H9 (cell line): ENCODE results near the gene HOMER3. TPM values are rescaled to one million over a fixed set of nuclear protein-coding genes. Genes with fewer than 3 reads are reported as not detected.

Experiments
- DNase-seq: peaks from one replicate; pipeline ENCODE4 v3.0.0-alpha.2; 2017
- H2AFZ ChIP-seq: one replicate; pipeline ENCODE4 v1.6.1; 2013; ENCODE audit warnings: mild to moderate bottlenecking, low read length, control low read depth, moderate library complexity
- H2AK5ac ChIP-seq: 2 replicates; pipeline ENCODE4 v1.6.1; 2013; ENCODE audit warnings: low read length, control low read depth, mixed read lengths; ENCODE audit not compliant: insufficient read length
- H2BK120ac ChIP-seq: one replicate; pipeline ENCODE4 v1.6.1; 2013; ENCODE audit warnings: low read depth, mild to moderate bottlenecking, low read length, control low read depth, inconsistent platforms; ENCODE audit not compliant: poor library complexity, severe bottlenecking
- H2BK12ac ChIP-seq: 2 replicates; pipeline ENCODE4 v1.6.1; 2013; ENCODE audit warnings: low read length, control low read depth, mixed read lengths, low read depth; ENCODE audit not compliant: insufficient read length
- H2BK15ac ChIP-seq: 2 replicates; pipeline ENCODE4 v1.6.1; 2013; ENCODE audit warnings: low read depth, low read length, control low read depth
- H2BK20ac ChIP-seq: one replicate; pipeline ENCODE4 v1.6.1; 2013; ENCODE audit warnings: low read depth, mild to moderate bottlenecking, low read length, control low read depth, inconsistent platforms; ENCODE audit not compliant: poor library complexity, severe bottlenecking
- H2BK5ac ChIP-seq: 2 replicates; pipeline ENCODE4 v1.6.1; 2013; ENCODE audit warnings: low read length, control low read depth, mixed read lengths; ENCODE audit not compliant: insufficient read length
- H3K14ac ChIP-seq: 2 replicates; pipeline ENCODE4 v1.6.1; 2013; ENCODE audit warnings: low read length, control low read depth; ENCODE audit not compliant: insufficient read depth
- H3K18ac ChIP-seq: 2 replicates; pipeline ENCODE4 v1.6.1; 2013; ENCODE audit warnings: low read depth, mild to moderate bottlenecking, mixed read lengths, low read length, control low read depth; ENCODE audit not compliant: insufficient read length
- H3K23ac ChIP-seq: 2 replicates; pipeline ENCODE4 v1.6.1; 2013; ENCODE audit warnings: low read length, control low read depth, mixed read lengths, low read depth; ENCODE audit not compliant: insufficient read length
- H3K23me2 ChIP-seq: 2 replicates; pipeline ENCODE4 v1.6.1; 2013; ENCODE audit warnings: low read depth, mild to moderate bottlenecking, mixed read lengths, low read length, control low read depth; ENCODE audit not compliant: insufficient read length, poor library complexity, severe bottlenecking
- H3K27ac ChIP-seq: 2 replicates; pipeline ENCODE4 v1.5.1; 2013; ENCODE audit warnings: low read length, control low read depth, mixed read lengths, low read depth; ENCODE audit not compliant: insufficient read length
- H3K27me3 ChIP-seq: 2 replicates; pipeline ENCODE4 v1.6.1; 2013; ENCODE audit warnings: low read length, control low read depth, inconsistent platforms; ENCODE audit not compliant: insufficient read depth
- H3K4ac ChIP-seq: 2 replicates; pipeline ENCODE4 v1.6.1; 2013; ENCODE audit warnings: low read depth, mild to moderate bottlenecking, control low read depth, inconsistent platforms, low read length, moderate library complexity
- H3K4me1 ChIP-seq: 2 replicates; pipeline ENCODE4 v1.6.1; 2013; ENCODE audit warnings: low read length, control low read depth, inconsistent platforms; ENCODE audit not compliant: insufficient read depth
- H3K4me2 ChIP-seq: 2 replicates; pipeline ENCODE4 v1.6.1; 2013; ENCODE audit warnings: low read length, control low read depth, mixed read lengths; ENCODE audit not compliant: insufficient read length, insufficient read depth
- H3K56ac ChIP-seq: 2 replicates; pipeline ENCODE4 v1.6.1; 2013; ENCODE audit warnings: low read depth, mild to moderate bottlenecking, mixed read lengths, low read length, control low read depth; ENCODE audit not compliant: insufficient read length
- H3K79me1 ChIP-seq: 2 replicates; pipeline ENCODE4 v1.6.1; 2013; ENCODE audit warnings: low read depth, mild to moderate bottlenecking, moderate library complexity, low read length, control low read depth, inconsistent platforms; ENCODE audit not compliant: insufficient read depth, poor library complexity, severe bottlenecking
- H3K79me2 ChIP-seq: 2 replicates; pipeline ENCODE4 v1.6.1; 2013; ENCODE audit warnings: low read length, control low read depth, inconsistent platforms; ENCODE audit not compliant: insufficient read depth
- H3K9ac ChIP-seq: 2 replicates; pipeline ENCODE4 v1.6.1; 2013; ENCODE audit warnings: low read length, control low read depth, mixed read lengths; ENCODE audit not compliant: insufficient read length; ENCODE audit errors: extremely low read depth
- H3K9me3 ChIP-seq: one replicate; pipeline ENCODE4 v1.6.1; 2013; ENCODE audit warnings: low read depth, low read length, inconsistent platforms; ENCODE audit not compliant: control insufficient read depth
- H3T11ph ChIP-seq: one replicate; pipeline ENCODE4 v1.6.1; 2013; ENCODE audit warnings: mild to moderate bottlenecking, low read length, control low read depth, inconsistent platforms
- H4K20me1 ChIP-seq: one replicate; pipeline ENCODE4 v1.6.1; 2013; ENCODE audit not compliant: control insufficient read depth, insufficient read length, insufficient read depth
- H4K5ac ChIP-seq: 2 replicates; pipeline ENCODE4 v1.6.1; 2013; ENCODE audit warnings: low read depth, mild to moderate bottlenecking, mixed read lengths, low read length, control low read depth; ENCODE audit not compliant: insufficient read length
- H4K8ac ChIP-seq: replicated peaks from 2 replicates; pipeline ENCODE4 v1.6.1; 2013; ENCODE audit warnings: low read length, control low read depth, mixed read lengths, low read depth; ENCODE audit not compliant: insufficient read length
- H4K91ac ChIP-seq: 2 replicates; pipeline ENCODE4 v1.6.1; 2013; ENCODE audit warnings: low read depth, mild to moderate bottlenecking, moderate library complexity, mixed read lengths, low read length, control low read depth; ENCODE audit not compliant: insufficient read length
- H3K27ac Mint-ChIP-seq, 3 experiments: 2 replicates in 2 of 3; 3 replicates in 1 of 3; pipeline ENCODE4 v1.8.0; 2020 to 2021; ENCODE audit warnings: mixed read lengths in 3 of 3, mild to moderate bottlenecking in 1 of 3, moderate library complexity in 1 of 3
- H3K27me3 Mint-ChIP-seq: 2 replicates; pipeline ENCODE4 v1.8.0; 2021; ENCODE audit warnings: low read depth, mild to moderate bottlenecking, moderate library complexity, mixed read lengths
- H3K36me3 Mint-ChIP-seq, 3 experiments: 2 replicates in 2 of 3; 3 replicates in 1 of 3; pipeline ENCODE4 v1.8.0; 2020 to 2021; ENCODE audit warnings: low read depth in 3 of 3, mixed read lengths in 3 of 3; ENCODE audit not compliant: insufficient read depth in 1 of 3
- H3K4me1 Mint-ChIP-seq, 2 experiments: 2 replicates each; pipeline ENCODE4 v1.8.0; 2020; ENCODE audit warnings: mixed read lengths in 2 of 2
- H3K4me3 Mint-ChIP-seq, 2 experiments: 2 replicates in 1 of 2; 3 replicates in 1 of 2; pipeline ENCODE4 v1.8.0; 2020 to 2021; ENCODE audit warnings: mild to moderate bottlenecking in 2 of 2, mixed read lengths in 2 of 2, moderate library complexity in 1 of 2
- H3K9me3 Mint-ChIP-seq, 2 experiments: 2 replicates in 1 of 2; 3 replicates in 1 of 2; pipeline ENCODE4 v1.8.0; 2020; ENCODE audit warnings: mild to moderate bottlenecking in 2 of 2, mixed read lengths in 2 of 2, moderate library complexity in 1 of 2
- CTCF ChIP-seq: fragments of 200-600 bp; sonication (generic); conservative IDR thresholded peaks from 3 replicates; pipeline ENCODE4 v1.8.0; 2021; ENCODE audit warnings: antibody characterized with exemption, mild to moderate bottlenecking
- WGBS: extraction: QIAGEN DNeasy Blood & Tissue Kit; methylation state at CpG from one replicate; pipeline ENCODE4 v1.1.7; 2013; ENCODE audit warnings: missing lambda C conversion rate, low lambda C conversion rate, mixed read lengths; ENCODE audit not compliant: insufficient read length; ENCODE audit errors: extremely low coverage; 5-methylcytosine and 5-hydroxymethylcytosine counted together
- total RNA-seq: library from RNA; stranded (reverse); gene quantifications from 2 replicates; pipeline ENCODE4 v1.2.1, GENCODE V29; 2021

Gene HOMER3
- total RNA-seq, 1 experiment from 2014 or later = 20.2 TPM

GRCh38 chr19:18910010-18910409, 31.0 kb downstream of the HOMER3 start:
- Histone ChIP-seq H2AFZ (no peak overlapping the region), H3K27me3 (no peaks in the 10 kb centered on the region), H4K20me1 (no peaks in the 10 kb centered on the region), H3K14ac (no peak overlapping the region), H2AK5ac (no peak overlapping the region), H3K79me1 (no peaks in the 10 kb centered on the region), H4K91ac (no peak overlapping the region), H3K4ac (no peak overlapping the region), H3K4me1 (no peaks in the 10 kb centered on the region), H3K9me3 (no peaks in the 10 kb centered on the region), H3K4me2 (no peak overlapping the region), H3K79me2 (no peaks in the 10 kb centered on the region; the same call in 1 of the 2 replicates), H4K8ac (no peak overlapping the region), H3K23ac (no peak overlapping the region), H3K9ac (no peak overlapping the region), H3K56ac (no peak overlapping the region), H2BK20ac (no peak overlapping the region), H3K27ac (no peak overlapping the region), H2BK5ac (no peak overlapping the region), H2BK15ac (no peak overlapping the region), H3T11ph (no peak overlapping the region), H3K18ac (no peak overlapping the region), H4K5ac (no peak overlapping the region), H3K23me2 (no peaks in the 10 kb centered on the region), H2BK12ac (no peak overlapping the region), H2BK120ac (no peak overlapping the region)
- WGBS = no CpG with 5 or more reads among the region's 10 CpGs
- Mint-ChIP-seq H3K9me3 (no peaks in the 10 kb centered on the region), H3K4me3 (no peak overlapping the region), H3K36me3 (peaks cover 10 to 30% (median 30%) of the 10 kb centered on the region in 3 experiments; a peak in 6 of 7 replicates), H3K27me3 (no peaks in the 10 kb centered on the region), H3K27ac (no peak overlapping the region), H3K4me1 (no peaks in the 10 kb centered on the region)
- no peak for DNase-seq
- no peak for TF ChIP-seq CTCF
